GM18951 (cell line): Measurements from ENCODE around the gene SFXN3.

Experiments
- POLR2A ChIP-seq: IDR thresholded peaks from 4 replicates; pipeline ENCODE4 v1.6.1; 2011; ENCODE audit warnings: mild to moderate bottlenecking; ENCODE audit not compliant: insufficient read length, insufficient read depth; ENCODE audit errors: extremely low read depth
- in situ Hi-C: fragments of 300-500 bp; cut with MboI; formaldehyde crosslinking; loops from one replicate; pipeline ENCODE4 v1.12.0; 2022; ENCODE audit warnings: low sequenced_read_pairs, mixed read lengths, inconsistent platforms; ENCODE audit not compliant: unreplicated experiment

SFXN3 gene, protein sequence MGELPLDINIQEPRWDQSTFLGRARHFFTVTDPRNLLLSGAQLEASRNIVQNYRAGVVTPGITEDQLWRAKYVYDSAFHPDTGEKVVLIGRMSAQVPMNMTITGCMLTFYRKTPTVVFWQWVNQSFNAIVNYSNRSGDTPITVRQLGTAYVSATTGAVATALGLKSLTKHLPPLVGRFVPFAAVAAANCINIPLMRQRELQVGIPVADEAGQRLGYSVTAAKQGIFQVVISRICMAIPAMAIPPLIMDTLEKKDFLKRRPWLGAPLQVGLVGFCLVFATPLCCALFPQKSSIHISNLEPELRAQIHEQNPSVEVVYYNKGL

DNA sequence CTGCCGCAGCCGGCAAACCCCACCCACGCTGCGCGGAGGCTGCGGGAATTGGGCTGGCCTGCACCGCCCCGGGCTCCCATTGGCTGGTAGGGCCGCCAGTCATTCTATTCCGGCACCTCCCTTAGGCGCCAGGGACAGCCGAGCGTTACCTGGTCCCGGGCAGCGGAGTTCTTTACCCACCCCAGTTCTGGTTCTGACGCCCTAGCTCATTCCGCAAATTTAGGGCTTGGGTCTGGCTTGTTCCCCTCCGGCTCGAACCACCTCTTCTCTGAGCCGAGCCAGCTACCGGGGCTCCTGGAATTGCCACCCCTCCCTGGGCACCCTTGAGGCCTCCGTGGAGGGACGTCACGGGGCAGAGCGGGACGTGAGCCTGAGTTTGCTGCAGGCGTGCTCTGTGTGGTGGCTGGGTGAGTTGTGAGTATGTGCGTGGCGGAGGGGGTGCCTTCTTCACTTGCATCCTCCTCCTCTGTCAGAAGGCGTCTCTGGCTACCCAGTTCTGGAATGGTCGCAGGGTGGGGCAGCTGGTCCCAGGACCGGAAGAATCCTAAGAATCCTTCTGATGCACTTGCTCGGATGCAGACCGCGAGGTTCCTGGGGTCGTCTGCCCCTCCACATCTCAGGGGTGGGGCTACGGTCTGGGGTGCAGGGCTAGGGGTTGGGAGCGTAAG, at the start of gene SFXN3, which contains the start of gene PDZD7:
SFXN3 (plus strand) TSS at position 107 of the 668 bp plus-strand sequence. CDS start 3,461 bp downstream, outside the sequence.
PDZD7 (minus strand) TSS at position 2 of the 668 bp plus-strand sequence. CDS start 910 bp downstream, outside the sequence.
- in situ Hi-C loops: no loop called here

DNA sequence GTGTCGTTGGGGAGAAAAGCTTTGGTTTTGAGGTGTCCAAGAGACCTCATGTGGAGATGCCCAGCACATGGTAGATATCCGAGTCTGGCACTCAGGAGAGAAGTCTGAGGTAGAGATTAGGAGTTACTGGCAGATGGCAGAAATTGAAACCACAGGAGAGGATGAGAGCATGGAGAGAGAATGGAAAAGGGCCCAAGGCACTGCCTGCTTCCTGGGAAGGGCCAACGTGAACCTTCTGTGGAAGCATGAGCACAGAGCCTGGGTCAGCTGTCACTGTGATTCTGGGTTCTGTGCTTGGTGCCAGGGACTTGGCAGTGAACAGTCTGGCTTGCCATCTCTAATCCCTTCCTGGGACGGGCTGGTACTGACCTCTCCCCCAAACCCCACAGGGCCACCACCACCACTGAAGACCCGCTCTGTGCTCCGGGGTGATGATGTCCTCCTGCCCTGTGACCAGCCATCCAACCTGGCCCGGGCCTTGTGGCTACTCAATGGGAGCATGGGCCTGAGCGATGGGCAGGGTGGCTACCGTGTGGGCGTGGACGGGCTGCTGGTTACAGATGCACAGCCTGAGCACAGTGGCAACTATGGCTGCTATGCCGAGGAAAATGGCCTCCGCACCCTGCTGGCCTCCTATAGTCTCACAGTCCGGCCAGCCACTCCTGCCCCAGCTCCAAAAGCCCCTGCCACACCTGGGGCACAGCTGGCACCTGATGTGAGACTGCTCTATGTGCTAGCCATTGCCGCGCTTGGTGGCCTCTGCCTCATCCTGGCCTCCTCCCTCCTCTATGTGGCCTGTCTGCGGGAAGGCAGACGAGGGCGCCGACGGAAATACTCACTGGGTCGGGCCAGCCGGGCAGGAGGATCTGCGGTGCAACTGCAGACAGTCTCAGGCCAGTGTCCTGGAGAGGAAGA, 47.9 kb upstream of the SFXN3 start:
- in situ Hi-C loops: no loop called here
- TF ChIP-seq POLR2A: no peak

More for the DNA sequence above, at the start of gene SFXN3, which contains the start of gene PDZD7:
- no peak for TF ChIP-seq POLR2A

DNA sequence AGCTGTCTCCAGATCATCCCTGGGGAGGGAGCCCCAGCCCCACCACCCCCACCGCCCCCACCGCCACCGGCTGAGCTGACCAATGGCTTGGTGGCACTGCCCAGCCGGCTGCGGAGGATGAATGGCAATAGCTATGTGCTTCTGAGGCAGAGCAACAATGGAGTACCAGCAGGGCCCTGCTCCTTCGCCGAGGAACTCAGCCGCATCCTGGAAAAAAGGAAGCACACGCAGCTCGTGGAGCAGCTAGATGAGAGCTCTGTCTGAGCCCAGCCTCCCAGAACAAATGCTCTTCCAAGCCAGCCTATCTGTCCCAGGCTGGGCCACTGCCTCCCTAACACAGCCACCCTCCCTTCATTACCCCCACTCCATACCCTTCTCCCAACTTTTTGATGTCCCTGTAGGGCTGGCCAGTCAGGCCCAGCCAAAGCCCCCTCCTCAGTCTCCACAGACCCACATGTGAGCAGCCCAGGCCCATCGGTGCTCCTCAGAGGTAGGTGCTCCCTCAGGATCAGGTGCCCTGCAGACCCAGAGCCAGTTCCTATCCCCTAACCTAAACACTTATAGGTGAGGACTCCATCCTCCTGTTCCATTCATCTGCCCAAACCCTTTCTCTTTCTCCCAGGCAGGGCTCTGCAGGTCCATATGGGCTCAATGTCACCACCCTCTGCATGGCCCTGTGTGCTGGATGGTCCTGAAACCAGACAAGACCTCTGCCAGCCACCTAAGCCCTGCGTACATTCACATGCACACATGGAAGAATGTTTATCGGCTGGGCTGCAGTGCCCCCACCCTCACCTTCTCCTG, 47.0 kb upstream of the SFXN3 start:
- in situ Hi-C loops: no loop called here
- no peak for TF ChIP-seq POLR2A

DNA sequence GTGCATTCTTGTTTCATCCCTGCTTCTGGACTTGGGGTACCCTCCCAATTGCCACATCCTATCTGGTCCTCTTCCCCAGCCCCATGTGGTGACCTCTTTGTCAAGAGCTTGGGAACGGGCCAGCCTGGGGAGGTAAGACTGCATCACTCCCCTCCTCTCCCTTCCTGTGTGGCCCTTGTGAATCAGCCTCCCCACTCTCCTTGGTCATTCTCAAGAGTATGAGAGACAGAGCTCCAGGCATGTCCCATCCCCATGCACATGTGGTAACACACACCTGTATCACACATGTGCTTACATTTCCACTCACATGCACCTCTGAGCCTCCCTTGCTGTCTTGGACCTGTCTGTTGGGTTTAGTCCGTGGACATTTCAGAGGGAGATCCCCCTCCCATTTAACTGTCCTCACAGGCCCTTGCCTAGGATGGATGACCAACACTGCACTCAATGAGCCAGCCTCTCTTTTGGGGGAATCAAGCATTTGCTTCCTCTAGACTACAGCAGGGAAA, 46.3 kb upstream of the SFXN3 start:
- no peak for TF ChIP-seq POLR2A
- in situ Hi-C loops: no loop called here

DNA sequence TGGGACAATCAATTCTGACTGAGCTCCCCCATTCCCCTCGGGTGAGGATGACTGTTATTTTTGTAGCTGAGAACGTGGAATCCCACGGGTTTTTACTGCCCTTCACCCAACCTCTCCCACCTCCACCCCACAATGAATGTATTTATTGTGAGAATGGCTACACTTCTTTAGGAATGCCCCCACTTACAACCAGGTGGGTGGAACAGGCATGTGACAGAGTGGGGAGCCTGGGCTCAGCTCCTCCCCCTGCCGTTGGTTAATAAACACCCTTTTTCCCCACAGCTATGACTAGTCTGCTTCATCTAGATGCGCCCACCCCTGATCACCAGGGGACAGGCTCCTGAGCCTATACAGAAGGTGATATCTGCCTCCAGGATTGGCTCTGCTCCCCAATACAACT, 45.7 kb upstream of the SFXN3 start:
- in situ Hi-C loops: no loop called here
- TF ChIP-seq POLR2A: no peak

DNA sequence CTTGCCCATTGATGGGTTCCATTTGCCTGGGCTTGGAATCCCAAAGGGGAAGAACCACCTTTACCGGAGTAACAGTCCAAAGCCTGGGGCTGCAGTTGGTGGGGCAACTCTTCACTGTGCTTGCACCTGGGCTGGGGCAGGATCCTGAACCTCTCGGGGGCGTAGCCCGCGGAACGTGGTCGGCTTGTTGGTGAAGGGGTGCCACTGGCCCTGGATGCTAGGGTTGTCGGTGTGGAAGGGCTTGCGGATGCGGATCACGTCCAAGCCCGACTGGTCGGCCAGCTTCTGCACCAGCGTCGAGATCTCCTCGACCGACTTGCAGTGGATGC, 44.4 kb upstream of the SFXN3 start:
- in situ Hi-C loops: no loop called here

DNA sequence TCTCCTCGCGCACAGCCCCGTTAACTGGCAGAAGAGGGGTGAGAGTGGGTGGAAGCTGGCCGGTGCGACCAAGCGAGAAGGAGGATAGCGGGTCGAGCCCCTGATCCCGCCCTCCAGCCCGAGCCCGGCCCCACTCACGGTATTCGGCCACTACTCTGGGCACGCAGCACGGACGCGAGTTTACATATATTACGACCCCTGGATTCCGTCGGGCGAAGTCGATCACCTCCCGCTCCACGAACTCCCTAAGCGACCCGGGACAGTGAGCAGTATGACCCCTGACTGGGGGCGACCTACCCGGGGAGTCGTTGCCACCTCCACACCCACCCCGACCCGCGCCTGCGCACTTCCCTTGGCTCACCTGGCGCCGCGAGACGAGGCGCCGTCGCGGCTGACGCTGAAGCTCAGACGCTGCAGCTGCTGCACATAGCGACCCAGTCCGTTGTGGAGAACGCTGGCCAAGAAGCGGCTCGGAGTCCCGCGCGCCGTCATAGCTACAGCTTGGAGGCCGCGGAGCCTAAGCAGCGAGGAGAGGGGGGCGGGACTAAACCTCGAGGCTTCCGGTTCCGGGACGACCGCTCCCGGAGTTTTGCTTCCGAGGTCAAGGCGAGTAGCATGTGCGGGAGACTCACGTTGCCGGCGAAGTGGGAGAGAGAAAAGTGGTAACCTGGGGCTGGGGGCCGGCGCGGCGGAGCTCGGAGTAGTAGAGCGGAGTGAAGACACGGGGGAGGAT, 43.9 kb upstream of the SFXN3 start, which contains the start of the genes MRPL43 and TWNK:
MRPL43 (minus strand) TSS at position 546 of the 733 bp plus-strand sequence; CDS start at position 492, 54 bp downstream.
TWNK (plus strand) TSS at position 592 of the 733 bp plus-strand sequence. CDS start 668 bp downstream, outside the sequence.
- peak; percentile 83 for TF ChIP-seq POLR2A
- in situ Hi-C loops: no loop called here

More for the DNA sequence above, 44.4 kb upstream of the SFXN3 start:
- no peak for TF ChIP-seq POLR2A

DNA sequence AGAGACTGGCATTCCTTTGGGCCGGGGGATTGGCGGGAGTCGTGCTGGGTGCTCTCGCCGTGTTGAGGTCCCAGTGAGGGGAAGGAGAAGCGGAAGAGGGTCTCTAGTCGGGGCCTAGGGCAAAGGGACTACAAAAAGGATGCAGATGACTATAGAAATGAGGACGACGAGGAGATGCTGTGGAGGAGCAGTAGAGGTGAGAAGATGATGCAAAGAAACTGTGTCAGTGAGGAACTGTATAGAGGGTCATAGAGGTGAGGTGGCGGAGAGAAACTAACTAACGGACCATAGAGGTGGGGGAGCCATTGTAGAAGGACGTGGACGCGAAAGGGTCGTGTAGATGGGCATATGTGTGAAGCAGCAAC, 43.4 kb upstream of the SFXN3 start:
- in situ Hi-C loops: no loop called here
- no peak for TF ChIP-seq POLR2A

DNA sequence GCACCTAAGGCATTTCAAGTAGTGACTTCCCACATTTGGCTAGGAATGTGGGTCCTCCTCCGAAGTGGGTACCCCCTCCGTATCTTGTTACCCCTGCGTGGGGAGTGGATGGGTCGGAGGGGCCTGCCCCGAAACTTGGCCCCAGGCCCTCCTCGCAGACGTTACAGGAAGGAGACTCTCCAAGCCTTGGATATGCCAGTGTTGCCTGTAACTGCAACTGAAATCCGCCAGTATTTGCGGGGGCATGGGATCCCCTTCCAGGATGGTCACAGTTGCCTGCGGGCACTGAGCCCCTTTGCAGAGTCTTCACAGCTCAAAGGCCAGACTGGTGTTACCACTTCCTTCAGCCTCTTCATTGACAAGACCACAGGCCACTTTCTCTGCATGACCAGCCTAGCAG, 42.9 kb upstream of the SFXN3 start:
- no peak for TF ChIP-seq POLR2A
- in situ Hi-C loops: no loop called here

DNA sequence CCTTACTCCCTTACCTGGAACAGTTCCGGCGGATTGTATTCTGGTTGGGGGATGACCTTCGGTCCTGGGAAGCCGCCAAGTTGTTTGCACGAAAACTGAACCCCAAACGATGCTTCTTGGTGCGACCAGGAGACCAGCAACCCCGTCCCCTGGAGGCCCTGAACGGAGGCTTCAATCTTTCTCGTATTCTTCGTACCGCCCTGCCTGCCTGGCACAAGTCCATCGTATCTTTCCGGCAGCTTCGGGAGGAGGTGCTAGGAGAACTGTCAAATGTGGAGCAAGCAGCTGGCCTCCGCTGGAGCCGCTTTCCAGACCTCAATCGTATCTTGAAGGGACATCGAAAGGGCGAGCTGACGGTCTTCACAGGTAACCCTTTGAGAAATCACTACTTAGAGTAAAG, 41.9 kb upstream of the SFXN3 start:
- TF ChIP-seq POLR2A: no peak
- in situ Hi-C loops: no loop called here

DNA sequence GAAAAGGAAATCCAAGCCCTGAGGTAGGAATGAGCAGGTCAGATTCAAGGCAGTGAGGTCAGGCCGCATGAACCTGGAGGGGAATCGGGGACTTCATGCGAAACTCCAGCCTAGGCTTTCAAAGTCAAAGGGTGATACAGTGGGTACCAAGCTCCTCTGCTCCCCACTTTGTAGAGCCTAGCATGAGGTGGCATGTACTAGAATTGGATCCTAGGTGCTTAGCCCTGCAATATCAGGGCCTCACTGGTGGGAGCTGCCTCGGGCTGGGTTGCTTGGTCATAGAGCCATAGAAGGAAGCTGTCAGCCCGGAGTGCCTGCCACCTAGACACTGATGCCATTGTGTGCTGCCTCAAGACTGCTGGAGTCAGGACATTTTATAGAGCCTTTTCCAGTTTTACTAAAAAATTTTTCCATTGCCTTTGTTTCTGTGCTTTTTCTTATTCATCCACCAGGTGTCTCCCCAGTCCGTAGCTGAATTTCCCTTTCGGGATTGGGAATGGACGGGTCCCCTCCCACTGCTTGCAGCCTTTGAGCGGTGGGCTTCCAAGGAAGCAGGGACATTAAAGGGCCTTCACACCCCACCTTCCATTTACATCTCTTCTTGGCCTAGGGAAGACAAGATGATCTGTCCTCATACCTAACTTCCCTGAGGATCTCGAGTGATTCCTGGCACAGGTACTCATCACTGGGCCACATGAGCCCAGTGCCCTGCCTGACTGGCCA, 36.9 kb upstream of the SFXN3 start:
- in situ Hi-C loops: no loop called here
- no peak for TF ChIP-seq POLR2A
